T-helper 2 cell treated with Interferon-gamma antibody and Interleukin-4, amounts not matched to agents 100 ng/mL and 5 ng/mL, for 36 hours (primary cell): ENCODE results near the gene PLD5. TPM values are rescaled to one million over a fixed set of nuclear protein-coding genes. Genes with fewer than 3 reads are reported as not detected.
"Not testable (repeated sequence)": the region's sequence is repeated elsewhere in the genome, so short reads cannot be mapped to it uniquely, and the experiment has no call there.

ENCODE experiments used
- intact Hi-C: fragments of 100-400 bp; cut with micrococcal nuclease; formaldehyde crosslinking; loops from one replicate; pipeline ENCODE4 v1.15.1; 2023
- total RNA-seq: library from RNA; stranded (reverse); gene quantifications from 2 replicates; pipeline ENCODE4 v1.2.3, GENCODE V29; 2022

PLD5 gene
- total RNA-seq, 1 donor from 2014 or later: not detected

GRCh38 chr1:242178924-242179708, 345.4 kb downstream of the PLD5 start:
- intact Hi-C loops: no loop called here

DNA sequence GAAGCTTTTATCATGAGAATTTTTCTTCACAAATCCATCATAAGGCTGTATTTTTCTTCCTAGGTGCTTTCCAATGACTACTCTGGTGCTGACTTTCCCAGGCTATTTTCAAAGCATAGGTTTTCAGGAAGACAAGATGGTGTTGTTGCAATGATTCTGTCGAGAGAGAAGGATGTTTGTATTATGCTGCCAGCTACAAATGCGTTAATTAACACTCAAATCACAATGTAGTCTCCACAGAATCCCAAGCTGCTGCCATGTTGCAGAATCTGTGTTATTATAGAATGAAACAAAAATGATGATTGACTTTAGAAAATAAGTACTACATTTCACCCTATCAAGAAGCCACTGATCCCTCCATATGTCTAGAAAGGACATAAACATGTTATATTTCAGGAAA, 346.1 kb downstream of the PLD5 start:
- intact Hi-C loops: no loop called here

- intact Hi-C loops: no loop called here
Measured at GRCh38 chr1:242162140-242162539, 362.4 kb downstream of the PLD5 start.

DNA sequence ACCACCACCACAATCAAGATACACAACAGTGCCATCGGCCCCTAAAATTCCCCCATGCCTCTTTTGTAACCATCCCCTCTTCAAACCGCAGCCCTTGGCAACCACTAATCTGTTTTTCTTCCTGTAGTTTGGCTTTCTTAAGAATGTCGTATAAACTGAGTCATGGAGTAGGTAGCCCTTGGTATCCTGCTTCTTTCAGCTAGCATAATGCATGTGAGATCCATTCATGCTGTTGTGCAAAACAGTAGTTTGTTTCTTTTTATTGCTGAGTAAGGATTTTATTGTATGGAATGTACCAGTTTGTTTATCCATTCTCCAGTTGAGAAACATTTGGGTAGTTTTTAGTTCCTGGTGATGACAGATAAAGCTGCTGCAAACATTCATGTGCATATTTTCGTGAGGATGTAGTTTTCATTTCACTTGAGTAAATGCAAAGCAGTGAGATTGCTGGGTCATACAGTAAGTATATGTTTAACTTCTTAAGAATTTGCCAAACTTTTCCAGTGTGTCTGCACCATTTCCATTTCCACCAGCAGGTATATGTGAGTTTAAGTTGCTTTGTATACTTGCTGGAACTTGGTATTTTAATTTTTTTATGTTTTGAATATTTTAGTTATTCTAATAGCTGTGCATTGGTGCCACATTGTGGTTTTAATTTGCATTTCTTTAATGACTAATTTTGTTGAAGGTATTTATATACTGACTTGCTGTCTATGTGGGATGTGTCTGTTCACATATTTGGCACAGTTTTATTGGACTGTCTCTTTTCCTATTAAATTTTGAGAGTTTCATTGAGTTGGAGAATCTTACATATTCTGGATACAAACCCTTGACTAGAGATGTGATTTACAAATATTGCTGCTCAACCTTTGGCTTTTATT, 377.2 kb downstream of the PLD5 start:
- intact Hi-C loops: no loop called here

DNA sequence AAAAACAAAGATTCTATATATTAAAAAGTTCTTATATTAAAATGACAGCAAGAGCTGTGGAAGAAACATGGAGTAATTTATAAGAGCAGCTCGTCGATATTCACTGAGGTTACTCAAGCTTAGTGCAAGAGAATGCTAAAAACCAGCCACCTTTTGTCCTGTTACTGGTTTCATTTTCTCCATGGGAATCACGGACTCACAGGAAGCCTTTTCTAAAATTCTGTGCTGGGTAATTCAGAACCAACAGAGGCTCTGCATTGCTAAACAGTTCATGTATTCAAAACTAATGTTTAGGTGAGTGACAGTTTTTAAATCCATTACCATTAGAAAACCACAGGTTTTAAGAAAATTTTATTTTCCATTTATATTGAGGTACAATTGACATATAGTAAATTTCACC, 377.8 kb downstream of the PLD5 start:
- intact Hi-C loops: no loop called here

DNA sequence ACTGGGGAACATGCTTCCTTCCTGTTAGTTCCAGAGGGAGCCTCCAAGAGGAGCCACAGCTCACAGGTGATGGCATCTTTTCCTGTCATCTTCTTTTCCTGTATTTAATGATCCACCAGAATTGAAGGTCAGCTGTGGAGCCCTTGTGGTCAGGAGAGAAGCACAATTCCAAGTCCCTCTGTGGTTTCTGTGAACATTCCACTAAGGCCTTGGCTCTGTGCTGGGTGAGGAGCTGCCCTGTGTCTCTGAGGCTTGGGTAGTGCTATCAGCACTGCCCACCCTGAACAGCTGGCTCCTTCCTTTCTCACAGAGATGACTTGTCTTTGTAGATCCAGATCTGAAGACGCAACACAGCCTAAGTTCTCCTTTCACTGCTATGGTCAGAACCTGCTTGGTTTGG, 383.7 kb downstream of the PLD5 start:
- intact Hi-C loops: no loop called here

DNA sequence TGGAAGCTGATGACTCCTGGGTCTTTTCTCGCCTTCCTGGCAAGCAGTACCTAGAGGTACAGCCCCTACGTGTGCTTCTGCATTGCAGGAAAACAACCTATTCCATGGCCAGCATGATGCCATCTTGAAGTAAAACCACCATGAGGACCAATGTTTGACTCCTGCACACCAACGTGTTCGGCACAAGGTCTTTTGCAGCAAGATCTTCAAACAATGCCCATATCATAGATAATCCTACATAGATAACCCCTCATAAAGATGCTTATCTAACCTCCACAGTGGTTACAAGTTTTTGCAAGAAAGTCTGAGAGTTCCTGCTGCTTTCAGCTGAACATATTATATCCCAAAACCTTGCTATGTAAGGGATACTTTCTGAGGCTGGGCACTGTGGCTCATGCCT, 384.5 kb downstream of the PLD5 start:
- intact Hi-C loops: no loop called here

DNA sequence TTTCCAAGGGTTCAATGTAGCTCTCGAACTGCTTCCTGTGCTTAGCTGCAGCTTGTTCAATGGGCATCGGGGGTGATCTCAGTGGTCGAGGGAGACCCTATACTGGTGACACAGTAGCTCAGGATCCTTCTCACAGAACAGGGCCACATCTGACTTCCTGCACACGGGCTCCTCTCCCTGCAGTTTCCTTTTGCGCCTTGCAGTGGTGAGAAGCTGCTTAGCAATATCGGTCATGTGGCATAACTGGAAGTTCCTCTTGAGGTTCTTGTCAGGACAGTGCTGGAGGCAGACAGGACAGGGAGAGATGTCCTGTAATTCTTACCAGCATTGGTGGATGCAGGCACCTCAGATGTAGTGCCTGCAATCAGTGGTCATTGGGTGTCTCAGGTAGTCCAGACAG, 385.1 kb downstream of the PLD5 start:
- intact Hi-C loops: no loop called here

DNA sequence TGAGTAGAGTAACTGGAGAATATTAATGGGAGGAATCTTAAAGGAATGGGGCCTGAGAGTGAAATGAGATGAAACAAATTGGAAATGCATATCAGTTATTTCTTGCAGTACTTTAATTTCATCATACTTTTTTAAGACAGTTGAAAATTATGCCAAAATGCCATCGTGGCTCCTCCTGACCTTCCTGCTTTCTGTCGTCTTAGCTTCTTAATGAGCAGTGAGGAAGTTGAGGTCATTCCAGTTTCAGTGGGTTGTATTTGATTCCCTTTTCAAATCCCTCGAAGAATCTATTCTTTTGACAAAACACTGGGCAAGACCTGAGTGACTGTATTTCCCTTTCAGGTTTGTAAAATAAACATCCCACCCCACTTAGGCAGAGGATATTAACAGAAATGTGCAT, 390.7 kb downstream of the PLD5 start:
- intact Hi-C loops: no loop called here

- intact Hi-C loops: no loop called here
Measured at GRCh38 chr1:242133351-242133750, 391.1 kb downstream of the PLD5 start.

DNA sequence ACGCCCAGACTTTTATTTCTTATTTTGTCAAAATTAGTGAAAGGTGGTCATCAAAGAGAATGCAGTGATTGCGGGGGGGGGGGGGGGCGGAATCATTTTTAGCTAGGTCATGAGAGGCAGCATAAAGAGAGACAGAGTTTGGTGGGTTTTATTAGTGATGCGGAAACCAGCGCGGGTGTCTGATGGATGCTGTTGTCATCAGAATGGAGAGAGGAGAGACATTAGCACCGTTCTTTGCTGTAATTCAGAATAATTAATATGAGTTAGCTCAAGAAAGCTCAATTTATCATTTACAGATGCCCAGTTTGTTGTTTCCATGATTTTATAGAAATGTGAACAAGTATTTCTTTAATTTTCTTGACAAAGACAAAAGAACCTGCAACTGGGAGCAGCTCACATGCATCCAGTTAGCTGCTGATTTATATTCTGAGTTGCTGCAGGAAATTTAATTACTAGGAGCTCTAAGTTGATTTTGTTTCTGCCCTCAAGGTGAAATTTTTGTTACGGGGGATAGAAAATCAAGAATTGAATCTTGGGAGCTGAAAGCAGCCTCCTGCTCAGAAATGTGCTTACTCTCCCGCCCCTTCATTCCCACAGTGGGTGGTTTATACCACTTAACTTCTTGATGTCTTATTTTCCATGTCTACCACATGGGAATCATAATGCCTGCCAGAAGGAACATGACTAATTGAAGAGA, 392.2 kb downstream of the PLD5 start:
- intact Hi-C loops: no loop called here

- intact Hi-C loops: no loop called here
Measured at GRCh38 chr1:242128951-242129502, 395.5 kb downstream of the PLD5 start.

GRCh38 chr1:242120432-242120831, 404.1 kb downstream of the PLD5 start:
- intact Hi-C loops: no loop called here

GRCh38 chr1:242100921-242101320, 423.6 kb downstream of the PLD5 start:
- intact Hi-C loops: no loop called here

GRCh38 chr1:242097283-242097682, 427.2 kb downstream of the PLD5 start:
- intact Hi-C loops: not testable (repeated sequence)

GRCh38 chr1:242093116-242093515, 431.4 kb downstream of the PLD5 start:
- intact Hi-C loops: no loop called here

DNA sequence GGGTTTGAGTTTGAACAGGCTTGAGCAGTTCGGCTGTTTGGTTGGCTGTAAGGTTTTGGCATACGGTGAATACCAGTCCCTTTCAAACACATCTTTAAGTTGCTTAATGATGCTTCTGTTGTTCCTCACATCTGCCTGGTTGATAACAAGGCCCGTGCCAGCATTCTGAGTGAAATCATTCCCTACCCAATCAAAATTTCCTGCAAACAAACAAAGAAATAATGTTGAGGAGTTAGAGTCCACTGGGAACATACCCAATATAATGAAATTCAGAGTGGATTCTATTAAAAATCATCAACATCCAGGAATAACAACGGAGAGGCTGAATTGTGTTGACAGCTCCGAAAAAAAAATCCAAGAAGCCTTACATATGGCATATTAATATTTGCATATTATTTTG, 434.6 kb downstream of the PLD5 start:
- intact Hi-C loops: no loop called here

DNA sequence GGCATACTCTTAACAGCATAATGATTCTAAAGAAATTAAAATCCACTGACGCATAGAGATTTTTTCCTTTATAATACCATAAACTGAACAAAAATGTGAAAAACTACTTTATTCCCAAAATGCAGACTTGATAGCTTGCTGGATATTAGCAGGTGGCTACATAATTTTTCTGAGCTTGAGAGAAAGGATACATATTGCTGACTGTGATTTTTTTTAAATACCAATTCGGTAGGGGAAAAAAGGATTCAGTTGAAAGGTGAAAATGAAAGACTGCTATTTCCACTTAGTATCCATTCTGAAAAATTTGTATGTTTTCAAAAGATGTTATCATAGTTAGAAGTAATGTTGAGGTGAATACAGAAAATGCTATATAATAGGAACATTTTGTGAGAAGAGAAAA, 435.6 kb downstream of the PLD5 start:
- intact Hi-C loops: no loop called here

DNA sequence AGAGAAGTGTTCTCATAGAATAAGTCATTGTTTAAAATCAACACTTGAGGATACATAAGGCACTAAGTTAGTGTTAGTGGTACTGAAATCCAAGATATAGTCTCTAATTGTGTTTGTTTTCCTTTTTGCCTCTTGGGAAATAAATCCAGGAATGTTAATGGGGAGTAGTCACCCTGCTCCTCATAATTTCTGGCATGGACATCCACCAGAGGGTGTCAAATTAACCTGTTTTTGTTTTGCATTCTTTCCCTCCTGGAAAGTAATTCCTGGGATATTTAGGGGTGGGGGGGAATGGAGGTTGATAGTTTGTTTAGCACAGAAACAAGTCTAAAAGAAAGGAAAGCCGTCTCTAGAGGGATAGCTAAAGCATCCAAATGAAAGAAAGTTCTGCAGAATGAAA, 437.8 kb downstream of the PLD5 start:
- intact Hi-C loops: no loop called here

GRCh38 chr1:242086093-242086492, 438.4 kb downstream of the PLD5 start:
- intact Hi-C loops: no loop called here

DNA sequence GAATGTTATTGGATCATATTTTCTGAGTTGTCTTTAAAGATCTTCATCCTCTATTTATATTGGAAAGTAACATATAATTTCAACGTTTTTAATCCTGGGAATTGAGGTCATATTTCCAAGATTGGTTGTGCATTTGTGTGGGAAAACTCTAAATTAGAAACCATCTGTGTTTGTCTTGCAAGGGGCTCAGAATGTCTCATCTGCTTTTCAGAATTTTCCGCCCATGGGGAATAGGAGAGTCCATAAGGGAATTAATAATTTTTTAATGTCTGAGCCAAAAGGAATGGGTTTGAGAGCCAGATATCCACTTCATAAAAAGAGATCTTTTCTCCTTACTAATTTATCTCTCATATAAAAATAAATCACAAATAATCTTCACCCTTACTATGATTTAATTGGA, 440.8 kb downstream of the PLD5 start:
- intact Hi-C loops: no loop called here

GRCh38 chr1:242081446-242081845, 443.1 kb downstream of the PLD5 start:
- intact Hi-C loops: no loop called here
